OCI-LY7 (cell line): Measurements from ENCODE around the gene PRG3. TPM values are rescaled to one million over a fixed set of nuclear protein-coding genes. Genes with fewer than 3 reads are reported as not detected.

Source experiments
- BruUV-seq: library from RNA; stranded (reverse); fragments of 400-500 nt; replicated peaks from 2 replicates; lab custom pipeline; 2021; lab: Mats Ljungman, UMichigan
- CTCF ChIA-PET: fragments of 300-600 bp; sonication (Branson Sonifier 250); formaldehyde crosslinking; loops from one replicate; lab custom pipeline; 2022; ENCODE audit warnings: antibody characterized with exemption; ENCODE audit not compliant: unreplicated experiment; lab: Charles Lee
- POLR2A ChIA-PET: fragments of 300-600 bp; sonication (Branson Sonifier 250); formaldehyde crosslinking; loops from one replicate; lab custom pipeline; 2022; ENCODE audit warnings: antibody characterized with exemption; lab: Charles Lee
- DNase-seq: peaks from one replicate; pipeline ENCODE4 v3.0.0-alpha.2; 2015; ENCODE audit warnings: low spot score
- H2AFZ ChIP-seq: fragments of 200-600 bp; sonication (generic), shearing (Covaris generic); 2 replicates; pipeline ENCODE4 v1.6.1; 2014; ENCODE audit warnings: mild to moderate bottlenecking, antibody characterized with exemption, low read length, moderate library complexity
- H3K27ac ChIP-seq: fragments of 200-600 bp; sonication (generic); 2 replicates; pipeline ENCODE4 v1.5.1; 2014; ENCODE audit warnings: mixed run types, low read depth, mild to moderate bottlenecking, moderate library complexity, low read length, inconsistent platforms; ENCODE audit not compliant: poor library complexity, severe bottlenecking
- H3K36me3 ChIP-seq: fragments of 200-600 bp; sonication (generic); 2 replicates; pipeline ENCODE4 v1.6.1; 2014; ENCODE audit warnings: mild to moderate bottlenecking, antibody characterized with exemption, low read length, moderate library complexity, mixed read lengths; ENCODE audit not compliant: insufficient read depth
- H3K4me1 ChIP-seq: fragments of 200-600 bp; sonication (generic); 2 replicates; pipeline ENCODE4 v1.5.1; 2014; ENCODE audit warnings: mild to moderate bottlenecking, low read length; ENCODE audit not compliant: insufficient read depth, poor library complexity, severe bottlenecking
- H3K4me2 ChIP-seq: fragments of 200-600 bp; sonication (generic); 2 replicates; pipeline ENCODE4 v1.6.1; 2014; ENCODE audit warnings: mild to moderate bottlenecking, low read length
- H3K4me3 ChIP-seq: fragments of 200-600 bp; sonication (generic); 2 replicates; pipeline ENCODE4 v1.5.1; 2014; ENCODE audit warnings: mild to moderate bottlenecking, low read depth, low read length; ENCODE audit not compliant: poor library complexity, severe bottlenecking
- H3K79me2 ChIP-seq: fragments of 200-600 bp; sonication (generic); 2 replicates; pipeline ENCODE4 v1.6.1; 2016; ENCODE audit warnings: low read depth, mild to moderate bottlenecking, low read length, moderate library complexity, mixed read lengths; ENCODE audit not compliant: insufficient read depth
- H3K9me2 ChIP-seq: fragments of 200-600 bp; sonication (generic); 2 replicates; pipeline ENCODE4 v1.6.1; 2016; ENCODE audit warnings: mild to moderate bottlenecking, low read length, mixed read lengths; ENCODE audit not compliant: insufficient read depth
- H3K9me3 ChIP-seq: fragments of 200-600 bp; sonication (generic); 2 replicates; pipeline ENCODE4 v1.6.1; 2014; ENCODE audit warnings: mild to moderate bottlenecking, mixed run types, low read length, mixed read lengths
- H4K20me1 ChIP-seq: fragments of 200-600 bp; sonication (generic); 2 replicates; pipeline ENCODE4 v1.6.1; 2014; ENCODE audit warnings: mild to moderate bottlenecking, antibody characterized with exemption, low read length, moderate library complexity, mixed read lengths; ENCODE audit not compliant: insufficient read depth
- CTCF ChIP-seq: fragments of 200-600 bp; sonication (generic); conservative IDR thresholded peaks from 2 replicates; pipeline ENCODE4 v1.5.1; 2014; ENCODE audit warnings: mild to moderate bottlenecking, antibody characterized with exemption, low read length, moderate library complexity, mixed read lengths
- EZH2phosphoT487 ChIP-seq: fragments of 200-600 bp; sonication (generic); IDR thresholded peaks from 2 replicates; pipeline ENCODE4 v1.6.1; 2018; ENCODE audit warnings: low read depth, borderline replicate concordance, mild to moderate bottlenecking, mixed run types, antibody characterized with exemption, low read length, moderate library complexity, mixed read lengths
- intact Hi-C: fragments of 100-400 bp; cut with micrococcal nuclease; formaldehyde crosslinking; loops from one replicate; pipeline ENCODE4 v1.10.0; 2022; ENCODE audit not compliant: unreplicated experiment
- total RNA-seq, 2 experiments: library from RNA; depleted of rRNA in 1 of 2; stranded (reverse); fragments of >200 nt in 1 of 2; shearing (Covaris generic) in 1 of 2; gene quantifications; 2 replicates each; pipeline ENCODE4 v1.2.3, GENCODE V29; 2014 to 2022

Gene PRG3
- total RNA-seq, 2 experiments from 2014 or later, result not detected

- no peaks in the 10 kb centered on the region for H4K20me1 ChIP-seq
- no peak overlapping the region for H3K27ac ChIP-seq
- H3K4me3 ChIP-seq, result no peak overlapping the region
- peak overlapping the region; percentile 98 for H2AFZ ChIP-seq
- no peaks in the 10 kb centered on the region for H3K36me3 ChIP-seq
- peaks cover 4% of the 10 kb centered on the region for H3K4me1 ChIP-seq
- POLR2A ChIA-PET, result interaction anchor here (0.8 kb wide), 1 partner anchor 20 kb away, joined by 3 read pairs; no protein-coding TSS in a partner anchor
- intact Hi-C loops, result loop anchor here (1.0 to 5.0 kb wide), 4 partner anchors 112 to 296 kb away; partner anchors contain the start of gene TIMM10
- TF ChIP-seq CTCF, result peak; percentile 84
- TF ChIP-seq EZH2phosphoT487, result no peak
- H3K4me2 ChIP-seq, result peak overlapping the region; percentile 34; the same call in 1 of the 2 replicates
- BruUV-seq, result no TSS peak
- H3K9me3 ChIP-seq, result no peaks in the 10 kb centered on the region
- DNase-seq, result peak; percentile 77
- H3K9me2 ChIP-seq, result no peaks in the 10 kb centered on the region
- no peaks in the 10 kb centered on the region for H3K79me2 ChIP-seq
- CTCF ChIA-PET, result interaction anchor here (0.6 to 1.6 kb wide), 6 partner anchors 19 to 295 kb away, joined by 3 to 8 read pairs (median 5); no protein-coding TSS in a partner anchor
These were observed 35.3 kb downstream of the PRG3 start for GRCh38 chr11:57345555-57346211.

GRCh38 chr11:57344826-57345225 lies 36.1 kb downstream of the PRG3 start:
- ChIA-PET CTCF (no interaction called here), POLR2A (no interaction called here)
- Histone ChIP-seq H3K4me2 (no peak overlapping the region), H4K20me1 (no peaks in the 10 kb centered on the region), H3K9me3 (no peaks in the 10 kb centered on the region), H3K4me3 (no peak overlapping the region), H3K27ac (no peak overlapping the region), H3K36me3 (no peaks in the 10 kb centered on the region), H3K9me2 (no peaks in the 10 kb centered on the region), H3K4me1 (peaks cover 4% of the 10 kb centered on the region), H2AFZ (peak overlapping the region; percentile 98), H3K79me2 (no peaks in the 10 kb centered on the region)
- intact Hi-C loops, result loop anchor here (1.0 to 5.0 kb wide), 4 partner anchors 112 to 296 kb away; partner anchors contain the start of gene TIMM10
- no peak for DNase-seq
- TF ChIP-seq EZH2phosphoT487, result no peak
- no peak for TF ChIP-seq CTCF
- BruUV-seq, result no TSS peak

- no peak overlapping the region for H3K4me2 ChIP-seq
- H3K79me2 ChIP-seq, result no peaks in the 10 kb centered on the region
- DNase-seq, result no peak
- no TSS peak for BruUV-seq
- no peaks in the 10 kb centered on the region for H3K36me3 ChIP-seq
- H3K27ac ChIP-seq, result no peak overlapping the region
- H2AFZ ChIP-seq, result no peak overlapping the region
- TF ChIP-seq CTCF, result no peak
- no peak for TF ChIP-seq EZH2phosphoT487
- POLR2A ChIA-PET, result interaction anchor here (0.6 kb wide), 1 partner anchor 68 kb away, joined by 7 read pairs; no protein-coding TSS in a partner anchor
- no peaks in the 10 kb centered on the region for H3K9me2 ChIP-seq
- H3K4me3 ChIP-seq, result no peak overlapping the region
- CTCF ChIA-PET, result no interaction called here
- H3K4me1 ChIP-seq, result peaks cover 4% of the 10 kb centered on the region
- intact Hi-C loops, result no loop called here
- no peaks in the 10 kb centered on the region for H4K20me1 ChIP-seq
- H3K9me3 ChIP-seq, result no peaks in the 10 kb centered on the region
These were observed 37.1 kb downstream of the PRG3 start for GRCh38 chr11:57343825-57344224.
